HEK293 (cell line): ENCODE measurements around the gene ADAMTS8.
A peak's percentile ranks its signal among the peaks of the same experiment; 100 is the strongest.

Experiments
- BCL11B ChIP-seq: fragments of 450-650 bp; formaldehyde crosslinking; IDR thresholded peaks from 2 replicates; pipeline ENCODE4 v1.5.1; 2016; ENCODE audit warnings: low read depth, missing biosample characterization, missing genetic modification characterization
- FEZF1 ChIP-seq: fragments of 450-650 bp; formaldehyde crosslinking; IDR thresholded peaks from 2 replicates; pipeline ENCODE4 v1.5.1; 2016; ENCODE audit warnings: missing biosample characterization, missing genetic modification characterization
- GLI4 ChIP-seq: fragments of 450-650 bp; formaldehyde crosslinking; IDR thresholded peaks from 2 replicates; pipeline ENCODE4 v1.5.1; 2016; ENCODE audit warnings: missing biosample characterization, missing genetic modification characterization
- GLIS1 ChIP-seq: fragments of 450-650 bp; formaldehyde crosslinking; IDR thresholded peaks from 2 replicates; pipeline ENCODE4 v1.5.1; 2016; ENCODE audit warnings: missing biosample characterization, missing genetic modification characterization
- GLIS2 ChIP-seq: fragments of 450-650 bp; formaldehyde crosslinking; IDR thresholded peaks from 2 replicates; pipeline ENCODE4 v1.5.1; 2016; ENCODE audit warnings: missing biosample characterization, missing genetic modification characterization
- HOXC10 ChIP-seq: sonication (generic); formaldehyde crosslinking; IDR thresholded peaks from 2 replicates; pipeline ENCODE4 v1.8.1; 2023; ENCODE audit warnings: mild to moderate bottlenecking, missing genetic modification reagents
- KLF7 ChIP-seq: fragments of 450-650 bp; formaldehyde crosslinking; IDR thresholded peaks from 2 replicates; pipeline ENCODE4 v1.5.1; 2016; ENCODE audit warnings: missing biosample characterization, missing genetic modification characterization, borderline replicate concordance
- MEIS1 ChIP-seq: sonication (generic); formaldehyde crosslinking; IDR thresholded peaks from 2 replicates; pipeline ENCODE4 v1.8.1; 2022; ENCODE audit warnings: missing genetic modification reagents, mild to moderate bottlenecking, borderline replicate concordance
- PRDM2 ChIP-seq: fragments of 450-650 bp; formaldehyde crosslinking; IDR thresholded peaks from 2 replicates; pipeline ENCODE4 v1.5.1; 2016; ENCODE audit warnings: missing biosample characterization, missing genetic modification characterization, borderline replicate concordance
- SP7 ChIP-seq: fragments of 450-650 bp; formaldehyde crosslinking; IDR thresholded peaks from 2 replicates; pipeline ENCODE4 v1.5.1; 2016; ENCODE audit warnings: missing biosample characterization, missing genetic modification characterization
- ZBTB26 ChIP-seq: fragments of 450-650 bp; formaldehyde crosslinking; optimal IDR thresholded peaks from 2 replicates; pipeline ENCODE3; 2016; ENCODE audit warnings: missing biosample characterization, mild to moderate bottlenecking, missing genetic modification characterization
- ZBTB6 ChIP-seq: fragments of 450-650 bp; formaldehyde crosslinking; IDR thresholded peaks from 2 replicates; pipeline ENCODE4 v1.5.1; 2017; ENCODE audit warnings: missing biosample characterization, missing genetic modification characterization
- ZIC2 ChIP-seq: fragments of 450-650 bp; formaldehyde crosslinking; IDR thresholded peaks from 2 replicates; pipeline ENCODE4 v1.5.1; 2016; ENCODE audit warnings: missing biosample characterization, missing genetic modification characterization
- ZNF112 ChIP-seq: fragments of 450-650 bp; formaldehyde crosslinking; IDR thresholded peaks from 2 replicates; pipeline ENCODE4 v1.5.0; 2017; ENCODE audit warnings: missing biosample characterization, missing genetic modification characterization
- ZNF155 ChIP-seq: fragments of 450-650 bp; formaldehyde crosslinking; IDR thresholded peaks from 2 replicates; pipeline ENCODE4 v1.5.1; 2016; ENCODE audit warnings: missing biosample characterization, missing genetic modification characterization
- ZNF174 ChIP-seq: fragments of 450-650 bp; formaldehyde crosslinking; IDR thresholded peaks from 2 replicates; pipeline ENCODE4 v1.5.0; 2017; ENCODE audit warnings: missing biosample characterization, mild to moderate bottlenecking, missing genetic modification characterization
- ZNF221 ChIP-seq: fragments of 450-650 bp; formaldehyde crosslinking; IDR thresholded peaks from 2 replicates; pipeline ENCODE4 v1.5.1; 2017; ENCODE audit warnings: missing biosample characterization, missing genetic modification characterization, borderline replicate concordance
- ZNF23 ChIP-seq: fragments of 450-650 bp; formaldehyde crosslinking; IDR thresholded peaks from 2 replicates; pipeline ENCODE4 v1.5.1; 2016; ENCODE audit warnings: missing biosample characterization, missing genetic modification characterization, borderline replicate concordance
- ZNF335 ChIP-seq: fragments of 450-650 bp; formaldehyde crosslinking; conservative IDR thresholded peaks from 2 replicates; pipeline ENCODE4 v1.5.1; 2016; ENCODE audit warnings: missing biosample characterization, missing genetic modification characterization
- ZNF341 ChIP-seq: fragments of 450-650 bp; formaldehyde crosslinking; IDR thresholded peaks from 2 replicates; pipeline ENCODE4; 2016; ENCODE audit warnings: low read depth, missing biosample characterization, missing genetic modification characterization
- ZNF423 ChIP-seq: fragments of 450-650 bp; formaldehyde crosslinking; IDR thresholded peaks from 2 replicates; pipeline ENCODE4 v1.5.1; 2016; ENCODE audit warnings: missing biosample characterization, missing genetic modification characterization
- ZNF433 ChIP-seq: fragments of 450-650 bp; formaldehyde crosslinking; IDR thresholded peaks from 2 replicates; pipeline ENCODE4 v1.5.1; 2016; ENCODE audit warnings: missing biosample characterization, missing genetic modification characterization, low read depth
- ZNF571 ChIP-seq: fragments of 450-650 bp; formaldehyde crosslinking; IDR thresholded peaks from 2 replicates; pipeline ENCODE4 v1.5.0; 2017; ENCODE audit warnings: missing biosample characterization, missing genetic modification characterization
- ZNF610 ChIP-seq: fragments of 450-650 bp; formaldehyde crosslinking; IDR thresholded peaks from 2 replicates; pipeline ENCODE4 v1.5.1; 2016; ENCODE audit warnings: missing biosample characterization, missing genetic modification characterization, borderline replicate concordance
- ZNF624 ChIP-seq: fragments of 450-650 bp; formaldehyde crosslinking; IDR thresholded peaks from 2 replicates; pipeline ENCODE4 v1.5.1; 2017; ENCODE audit warnings: missing biosample characterization, missing genetic modification characterization
- ZNF626 ChIP-seq: fragments of 450-650 bp; sonication (Bioruptor Pico); formaldehyde crosslinking; IDR thresholded peaks from 2 replicates; pipeline ENCODE4 v1.5.1; 2018; ENCODE audit warnings: missing biosample characterization, missing genetic modification characterization, inconsistent platforms
- ZNF776 ChIP-seq: fragments of 450-650 bp; formaldehyde crosslinking; IDR thresholded peaks from 2 replicates; pipeline ENCODE4 v1.5.0; 2017; ENCODE audit warnings: missing biosample characterization, missing genetic modification characterization, borderline replicate concordance
- ZNF777 ChIP-seq: fragments of 450-650 bp; formaldehyde crosslinking; IDR thresholded peaks from 2 replicates; pipeline ENCODE4 v1.5.1; 2017; ENCODE audit warnings: missing biosample characterization, missing genetic modification characterization, borderline replicate concordance
- ZNF785 ChIP-seq: fragments of 450-650 bp; formaldehyde crosslinking; IDR thresholded peaks from 2 replicates; pipeline ENCODE4 v1.5.1; 2016; ENCODE audit warnings: missing biosample characterization, missing genetic modification characterization
- ZSCAN16 ChIP-seq: fragments of 450-650 bp; formaldehyde crosslinking; IDR thresholded peaks from 2 replicates; pipeline ENCODE4 v1.5.1; 2016; ENCODE audit warnings: missing biosample characterization, missing genetic modification characterization
- ZSCAN30 ChIP-seq: fragments of 450-650 bp; IDR thresholded peaks from 2 replicates; pipeline ENCODE4 v1.5.1; 2018; ENCODE audit warnings: missing biosample characterization, mild to moderate bottlenecking, missing genetic modification characterization, moderate library complexity
- TF ChIP-seq, protein P1 (sequence below): fragments of 450-650 bp; formaldehyde crosslinking; IDR thresholded peaks from 2 replicates; pipeline ENCODE4 v1.5.1; 2016; ENCODE audit warnings: missing biosample characterization, missing genetic modification characterization

Gene ADAMTS8

GRCh38 chr11:130427581-130428315, 661 bp downstream of the ADAMTS8 start (continued):
- TF ChIP-seq PRDM2 (tag by site-specific recombination) (no peak), ZNF221 (tag by site-specific recombination) (no peak), HOXC10 (CRISPR knock-in tag) (no peak), ZNF610 (no peak), ZNF335 (tag by site-specific recombination) (peak; percentile 88), ZNF785 (no peak), MEIS1 (CRISPR knock-in tag) (no peak), GLIS2 (tag by site-specific recombination) (peak; percentile 94), ZNF174 (tag by site-specific recombination) (no peak), ZBTB26 (tag by site-specific recombination) (peak; percentile 69), ZSCAN16 (tag by site-specific recombination) (no peak), ZNF423 (tag by site-specific recombination) (no peak), ZBTB6 (tag by site-specific recombination) (no peak), SP7 (tag by site-specific recombination) (0 out of 2 replicates have a peak, but pooled peaks have one; percentile 28), ZNF433 (no peak), GLIS1 (tag by site-specific recombination) (peak; percentile 95), ZNF155 (tag by site-specific recombination) (no peak), BCL11B (tag by site-specific recombination) (no peak), ZIC2 (tag by site-specific recombination) (peak; percentile 65), ZNF571 (tag by site-specific recombination) (no peak), ZNF112 (tag by site-specific recombination) (no peak), ZNF777 (tag by site-specific recombination) (peak; percentile 82; the same call in 1 of the 2 replicates), ZSCAN30 (no peak), ZNF341 (tag by site-specific recombination) (peak; percentile 56; the same call in 1 of the 2 replicates), FEZF1 (tag by site-specific recombination) (no peak), ZNF626 (no peak), ZNF776 (tag by site-specific recombination) (no peak), ZNF624 (no peak), GLI4 (no peak), KLF7 (tag by site-specific recombination) (no peak), ZNF23 (no peak)
- TF ChIP-seq, protein P1, sequence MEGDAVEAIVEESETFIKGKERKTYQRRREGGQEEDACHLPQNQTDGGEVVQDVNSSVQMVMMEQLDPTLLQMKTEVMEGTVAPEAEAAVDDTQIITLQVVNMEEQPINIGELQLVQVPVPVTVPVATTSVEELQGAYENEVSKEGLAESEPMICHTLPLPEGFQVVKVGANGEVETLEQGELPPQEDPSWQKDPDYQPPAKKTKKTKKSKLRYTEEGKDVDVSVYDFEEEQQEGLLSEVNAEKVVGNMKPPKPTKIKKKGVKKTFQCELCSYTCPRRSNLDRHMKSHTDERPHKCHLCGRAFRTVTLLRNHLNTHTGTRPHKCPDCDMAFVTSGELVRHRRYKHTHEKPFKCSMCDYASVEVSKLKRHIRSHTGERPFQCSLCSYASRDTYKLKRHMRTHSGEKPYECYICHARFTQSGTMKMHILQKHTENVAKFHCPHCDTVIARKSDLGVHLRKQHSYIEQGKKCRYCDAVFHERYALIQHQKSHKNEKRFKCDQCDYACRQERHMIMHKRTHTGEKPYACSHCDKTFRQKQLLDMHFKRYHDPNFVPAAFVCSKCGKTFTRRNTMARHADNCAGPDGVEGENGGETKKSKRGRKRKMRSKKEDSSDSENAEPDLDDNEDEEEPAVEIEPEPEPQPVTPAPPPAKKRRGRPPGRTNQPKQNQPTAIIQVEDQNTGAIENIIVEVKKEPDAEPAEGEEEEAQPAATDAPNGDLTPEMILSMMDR, result peak; percentile 88
